ENCODE measurements around the gene SERGEF. TPM values are rescaled to one million over a fixed set of nuclear protein-coding genes. Genes with fewer than 3 reads are reported as not detected.

The SERGEF gene
- total and polyA plus RNA-seq, 2 of the 13 experiments (the other 11 are each of a cell fraction or from before 2014, with no cell fraction given): 54.5 to 114 TPM

DNA sequence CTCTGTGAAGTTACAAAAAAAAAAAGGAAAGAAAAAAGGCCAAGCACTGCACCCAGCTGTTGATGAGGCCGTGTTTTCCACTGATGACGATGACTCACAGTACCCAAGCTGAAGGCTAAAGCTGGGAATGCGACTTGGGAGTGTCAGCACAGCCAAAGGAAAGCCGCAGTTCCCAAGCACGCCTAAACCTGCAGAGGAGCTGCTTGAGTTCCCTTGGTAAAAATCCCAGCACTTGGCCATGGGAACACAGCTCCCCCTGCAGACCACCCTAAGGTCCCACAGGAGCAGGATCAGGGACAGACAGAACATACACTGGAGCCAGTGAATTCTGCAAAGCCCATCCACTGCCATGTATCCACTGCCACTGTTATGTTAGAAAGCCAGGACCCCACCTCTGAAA is 39.9 kb downstream of the SERGEF start:
- peaks cover 16 to 80% of the 10 kb centered on the region in 2 experiments for H3K36me3 ChIP-seq (replicated peaks in 1 of 2; ENCODE audit: control insufficient read depth in 1 of 2, insufficient read depth in 2 of 2, low read length in 2 of 2)
- no TSS peak for BruUV-seq (replicated peaks)
- peak; percentile 23 for DNase-seq (ENCODE audit: low spot score)
- no peaks in the 10 kb centered on the region for H3K27me3 ChIP-seq (ENCODE audit: control insufficient read depth in 1 of 2, insufficient read depth in 2 of 2, low read length in 2 of 2)
- in situ Hi-C loops (cut with HindIII; ENCODE audit: extremely low pct_ligation_motif_present, low pct_unique_long_range_greater_than_20kb) (loop anchor here (10.0 kb wide), 1 partner anchor 368 kb away; no protein-coding TSS in a partner anchor), intact Hi-C loops (cut with micrococcal nuclease; ENCODE audit: unreplicated experiment) (no loop called here)
- 93% methylated on average over 5 of the region's 5 CpGs for WGBS (ENCODE audit: low lambda C conversion rate)
- H3K79me2 ChIP-seq (ENCODE audit: insufficient read depth, low read length): no peaks in the 10 kb centered on the region
- ChIA-PET CTCF (ENCODE audit: low intra/inter-chr PET ratio, low total read pairs) (interaction anchor here (0.8 to 1.8 kb wide), 2 partner anchors 213 to 242 kb away, joined by 4 to 6 read pairs; no protein-coding TSS in a partner anchor), POLR2A (no interaction called here)
- H3K4me3 ChIP-seq (replicated peaks in 1 of 3; ENCODE audit: insufficient read depth in 1 of 3, low read depth in 2 of 3, low read length in 3 of 3): no peak overlapping the region
- no peak overlapping the region for H3K9ac ChIP-seq (ENCODE audit: insufficient read depth, low read depth, low read length)
- H3K4me1 ChIP-seq (ENCODE audit: insufficient read depth, low read length): peaks cover 22% of the 10 kb centered on the region
- no peak overlapping the region for H3K4me2 ChIP-seq (ENCODE audit: low read depth, low read length)
- no peaks in the 10 kb centered on the region for H3K9me3 ChIP-seq (ENCODE audit: low read length)
- FAIRE-seq: no peak
- no peak overlapping the region for H2AFZ ChIP-seq (ENCODE audit: low read length)
- 0 out of 2 replicates have a peak, but pooled peaks have one; percentile 18 for TF ChIP-seq RAD21 (CRISPR knock-in tag; IDR thresholded peaks at IDR 0.05)
- TF ChIP-seq ZNF615 (CRISPR knock-in tag; IDR thresholded peaks at IDR 0.05; ENCODE audit: borderline replicate concordance): no peak
- TF ChIP-seq, protein P1, sequence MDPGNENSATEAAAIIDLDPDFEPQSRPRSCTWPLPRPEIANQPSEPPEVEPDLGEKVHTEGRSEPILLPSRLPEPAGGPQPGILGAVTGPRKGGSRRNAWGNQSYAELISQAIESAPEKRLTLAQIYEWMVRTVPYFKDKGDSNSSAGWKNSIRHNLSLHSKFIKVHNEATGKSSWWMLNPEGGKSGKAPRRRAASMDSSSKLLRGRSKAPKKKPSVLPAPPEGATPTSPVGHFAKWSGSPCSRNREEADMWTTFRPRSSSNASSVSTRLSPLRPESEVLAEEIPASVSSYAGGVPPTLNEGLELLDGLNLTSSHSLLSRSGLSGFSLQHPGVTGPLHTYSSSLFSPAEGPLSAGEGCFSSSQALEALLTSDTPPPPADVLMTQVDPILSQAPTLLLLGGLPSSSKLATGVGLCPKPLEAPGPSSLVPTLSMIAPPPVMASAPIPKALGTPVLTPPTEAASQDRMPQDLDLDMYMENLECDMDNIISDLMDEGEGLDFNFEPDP (CRISPR knock-in tag; conservative IDR thresholded peaks at IDR 0.05): 0 out of 2 replicates have a peak, but pooled peaks have one; percentile 59
- TF ChIP-seq, protein P2, sequence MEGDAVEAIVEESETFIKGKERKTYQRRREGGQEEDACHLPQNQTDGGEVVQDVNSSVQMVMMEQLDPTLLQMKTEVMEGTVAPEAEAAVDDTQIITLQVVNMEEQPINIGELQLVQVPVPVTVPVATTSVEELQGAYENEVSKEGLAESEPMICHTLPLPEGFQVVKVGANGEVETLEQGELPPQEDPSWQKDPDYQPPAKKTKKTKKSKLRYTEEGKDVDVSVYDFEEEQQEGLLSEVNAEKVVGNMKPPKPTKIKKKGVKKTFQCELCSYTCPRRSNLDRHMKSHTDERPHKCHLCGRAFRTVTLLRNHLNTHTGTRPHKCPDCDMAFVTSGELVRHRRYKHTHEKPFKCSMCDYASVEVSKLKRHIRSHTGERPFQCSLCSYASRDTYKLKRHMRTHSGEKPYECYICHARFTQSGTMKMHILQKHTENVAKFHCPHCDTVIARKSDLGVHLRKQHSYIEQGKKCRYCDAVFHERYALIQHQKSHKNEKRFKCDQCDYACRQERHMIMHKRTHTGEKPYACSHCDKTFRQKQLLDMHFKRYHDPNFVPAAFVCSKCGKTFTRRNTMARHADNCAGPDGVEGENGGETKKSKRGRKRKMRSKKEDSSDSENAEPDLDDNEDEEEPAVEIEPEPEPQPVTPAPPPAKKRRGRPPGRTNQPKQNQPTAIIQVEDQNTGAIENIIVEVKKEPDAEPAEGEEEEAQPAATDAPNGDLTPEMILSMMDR (CRISPR knock-in tag; IDR thresholded peaks at IDR 0.05): peak; percentile 71
- peak; percentile 52 for TF ChIP-seq STAG1 (CRISPR knock-in tag; IDR thresholded peaks at IDR 0.05)
- peak; percentile 83 for ATAC-seq
- H4K20me1 ChIP-seq (ENCODE audit: insufficient read depth, low read length): no peaks in the 10 kb centered on the region; the same call in 1 of the 2 replicates
- no peak overlapping the region for H3K27ac ChIP-seq (ENCODE audit: extremely low read length, insufficient read depth, low read length)
